H1 (cell line): ENCODE results near the gene MYLK. TPM values are rescaled to one million over a fixed set of nuclear protein-coding genes. Genes with fewer than 3 reads are reported as not detected.

Experiments
- BRCA1 ChIP-seq: IDR thresholded peaks from 2 replicates; pipeline ENCODE4 v1.6.1; 2012; ENCODE audit warnings: low read depth, low read length, improper control_type of control experiment
- GABPA ChIP-seq: IDR thresholded peaks from 2 replicates; pipeline ENCODE4 v1.6.1; 2011; ENCODE audit warnings: mild to moderate bottlenecking, low read length, moderate library complexity, borderline replicate concordance; ENCODE audit not compliant: insufficient read depth
- PHF8 ChIP-seq: fragments of 200-600 bp; sonication (generic); conservative IDR thresholded peaks from 2 replicates; pipeline ENCODE4 v1.7.1; 2012; ENCODE audit warnings: low read depth, mild to moderate bottlenecking, inconsistent platforms, low read length, moderate library complexity
- RXRA ChIP-seq: IDR thresholded peaks from 2 replicates; pipeline ENCODE4 v1.6.1; 2011; ENCODE audit warnings: low read depth, mild to moderate bottlenecking, low read length, moderate library complexity; ENCODE audit not compliant: insufficient read depth
- polyA plus RNA-seq, 7 experiments: library from polyadenylated mRNA; depleted of rRNA in 3 of 7; stranded (reverse) in 5 of 7; unstranded in 2 of 7; fragments of >200 nt in 5 of 7; fragments of 200-250 nt in 2 of 7; gene quantifications; 1 replicate in 5 of 7; 2 replicates in 1 of 7; 4 replicates in 1 of 7; pipeline versions ENCODE4 v1.2.1 to v1.2.3, GENCODE V29; 2011 to 2013; ENCODE audit warnings: missing spikeins in 2 of 7, mixed read lengths in 2 of 7
- total RNA-seq: library from RNA; stranded (reverse); fragmentation: NEBNext Ultra II Directional; extraction: Animal tissue kit (Norgen Biotek cat#: 25700); gene quantifications from 2 replicates; pipeline ENCODE4 v1.2.1, GENCODE V29; 2021

MYLK gene
- total and polyA plus RNA-seq, 2 of the 8 experiments (the other 6 are each of a cell fraction or from before 2014, with no cell fraction given) = 11.6 to 21.3 TPM

DNA sequence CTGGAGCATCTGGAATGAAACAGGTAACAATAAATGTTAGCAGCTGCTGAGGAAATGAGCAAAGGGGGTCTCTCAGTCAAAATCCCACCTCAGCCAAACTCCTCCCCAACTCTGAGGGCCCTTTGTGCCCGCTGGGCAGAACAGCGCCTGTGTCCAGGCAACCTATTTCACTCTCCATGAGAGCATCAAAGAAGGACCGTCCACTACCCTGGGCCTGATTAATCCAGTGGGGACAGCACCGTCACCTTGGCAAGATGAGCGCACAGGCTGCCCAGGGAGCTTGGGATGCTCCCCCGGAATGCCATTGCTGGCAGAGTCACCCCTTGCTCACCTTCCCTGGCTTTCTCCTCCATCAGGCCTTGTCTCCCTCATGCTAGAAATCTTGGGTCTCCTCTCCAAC, 201.8 kb downstream of the MYLK start (continued):
- TF ChIP-seq RXRA = no peak
- no peak for TF ChIP-seq PHF8
- TF ChIP-seq BRCA1 = no peak
- no peak for TF ChIP-seq GABPA
